Measurements from ENCODE around the gene SPTA1.

The SPTA1 gene

GRCh38 chr1:158652721-158653334 is 33.7 kb downstream of the SPTA1 start:
- DNase-seq (ENCODE audit: insufficient read length, low spot score) (no peak), FAIRE-seq (no peak)
- TF ChIP-seq POLR2A (IDR thresholded peaks at IDR 0.05; ENCODE audit: low read depth, low read length) = no peak

DNA sequence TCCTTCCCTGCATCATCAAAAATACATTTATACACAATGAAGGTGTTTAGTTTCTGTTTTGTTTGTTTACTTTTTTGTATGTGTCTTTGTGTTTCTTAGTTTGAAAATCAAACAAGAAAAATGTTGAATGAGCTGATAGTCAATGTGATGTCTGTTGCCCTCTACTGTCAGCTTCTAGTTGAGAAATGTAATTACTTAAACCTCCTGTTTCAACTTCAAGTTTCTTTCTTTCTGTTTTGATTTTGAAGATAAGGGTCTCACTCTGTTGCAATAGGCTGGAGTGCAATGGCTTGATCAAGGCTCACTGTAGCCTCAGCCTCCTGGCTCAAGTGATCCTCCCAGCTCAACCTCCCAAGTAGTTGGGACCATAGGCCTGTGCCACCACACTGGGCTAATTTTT is 37.5 kb downstream of the SPTA1 start:
- DNase-seq (ENCODE audit: insufficient read length, low spot score) (no peak), FAIRE-seq (no peak)
- TF ChIP-seq POLR2A (IDR thresholded peaks at IDR 0.05; ENCODE audit: low read depth, low read length) = no peak

DNA sequence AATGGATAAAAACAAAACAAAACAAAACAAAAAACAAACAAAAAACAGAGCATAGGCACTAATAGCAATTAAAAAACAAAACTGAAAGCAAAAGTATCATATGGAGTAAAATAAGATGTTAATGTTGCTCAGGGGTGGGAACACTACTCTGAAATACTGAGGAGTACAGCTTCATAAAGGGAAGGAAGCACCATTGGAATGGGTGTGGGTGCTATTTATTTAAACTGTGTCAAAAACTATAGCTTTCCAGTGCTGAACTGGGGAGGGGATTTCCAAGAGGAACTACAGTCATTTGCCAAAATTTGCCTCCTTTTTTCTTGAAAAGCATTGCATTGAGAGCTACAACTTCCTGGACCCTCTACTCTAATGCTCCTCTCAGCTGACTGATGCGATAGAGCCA is 40.0 kb downstream of the SPTA1 start:
- TF ChIP-seq POLR2A (IDR thresholded peaks at IDR 0.05; ENCODE audit: low read depth, low read length) = no peak
- DNase-seq (ENCODE audit: insufficient read length, low spot score) (no peak), FAIRE-seq (no peak)

- DNase-seq (ENCODE audit: insufficient read length, low spot score) = no peak
- no peak for TF ChIP-seq POLR2A (IDR thresholded peaks at IDR 0.05; ENCODE audit: low read depth, low read length)
- no peak for FAIRE-seq
Observed at GRCh38 chr1:158644449-158644848, 42.1 kb downstream of the SPTA1 start.

GRCh38 chr1:158638904-158639303 is 47.6 kb downstream of the SPTA1 start:
- DNase-seq (ENCODE audit: insufficient read length, low spot score) (no peak), FAIRE-seq (no peak)
- TF ChIP-seq POLR2A (IDR thresholded peaks at IDR 0.05; ENCODE audit: low read depth, low read length) = no peak

DNA sequence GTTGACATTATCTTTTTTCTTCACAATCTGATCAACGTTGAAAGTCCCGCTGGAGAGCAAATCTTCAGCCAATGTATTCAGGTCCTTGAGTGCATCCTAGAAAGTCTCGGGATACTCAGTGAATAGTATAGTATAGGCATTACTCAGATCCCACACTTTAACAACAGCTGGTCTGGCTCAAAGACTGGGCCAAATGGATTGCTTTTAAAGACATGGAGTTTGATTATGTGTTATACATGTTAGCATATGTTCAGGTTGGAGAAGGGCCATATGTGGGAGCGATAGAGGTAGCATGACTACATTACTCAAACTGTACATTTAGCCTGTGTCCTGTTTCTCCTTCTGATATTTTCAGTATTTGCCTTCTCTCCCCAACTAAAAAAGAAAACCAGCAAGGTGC is 48.4 kb downstream of the SPTA1 start:
- TF ChIP-seq POLR2A (IDR thresholded peaks at IDR 0.05; ENCODE audit: low read depth, low read length) = no peak
- no peak for DNase-seq (ENCODE audit: insufficient read length, low spot score)
- no peak for FAIRE-seq

GRCh38 chr1:158613764-158614163 is 72.8 kb downstream of the SPTA1 start:
- FAIRE-seq (no peak), DNase-seq (ENCODE audit: insufficient read length, low spot score) (no peak)
- no peak for TF ChIP-seq POLR2A (IDR thresholded peaks at IDR 0.05; ENCODE audit: low read depth, low read length)

DNA sequence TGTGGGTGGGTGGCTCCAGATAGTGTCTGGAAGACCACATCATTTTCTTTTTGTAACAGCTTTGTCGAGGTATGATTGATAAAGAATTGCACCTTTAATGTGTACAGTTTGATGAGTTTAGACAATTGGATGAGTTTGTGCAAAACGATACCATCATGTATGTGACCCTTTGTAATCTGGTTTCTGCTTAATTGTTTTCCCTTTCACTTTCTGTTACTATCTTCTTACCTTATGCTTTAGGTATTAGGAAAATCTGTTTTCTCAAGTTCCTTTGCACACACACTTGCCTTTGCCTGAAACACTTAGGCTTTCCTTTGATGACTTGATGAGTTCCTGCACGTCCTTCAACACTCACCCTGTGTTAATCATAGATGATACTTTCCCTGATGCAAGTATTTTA is 74.6 kb downstream of the SPTA1 start:
- no peak for TF ChIP-seq POLR2A (IDR thresholded peaks at IDR 0.05; ENCODE audit: low read depth, low read length)
- FAIRE-seq = no peak
- DNase-seq (ENCODE audit: insufficient read length, low spot score) = no peak

DNA sequence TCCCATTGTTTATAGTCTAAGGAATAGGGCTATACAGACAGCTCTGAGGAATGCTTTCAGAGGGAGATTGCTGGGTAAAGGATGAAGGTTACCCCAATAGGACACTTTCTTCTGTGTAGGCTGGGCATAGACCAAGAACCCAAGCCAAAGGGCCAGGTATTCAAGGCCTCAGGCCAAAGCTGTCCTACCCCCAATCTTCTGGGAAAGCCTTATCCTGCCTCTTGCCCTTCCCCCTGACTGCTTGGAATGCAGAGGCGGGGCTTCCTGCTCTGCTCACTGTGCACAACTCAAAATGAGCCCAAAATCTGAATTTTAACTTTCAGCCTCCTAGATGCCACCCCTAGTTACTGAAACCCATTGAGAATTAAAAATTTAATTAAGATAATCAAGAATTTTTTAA is 79.2 kb downstream of the SPTA1 start:
- no peak for TF ChIP-seq POLR2A (IDR thresholded peaks at IDR 0.05; ENCODE audit: low read depth, low read length)
- DNase-seq (ENCODE audit: insufficient read length, low spot score) = no peak

GRCh38 chr1:158604968-158605367 is 81.5 kb downstream of the SPTA1 start, which contains the start of gene OR10Z1:
Gene OR10Z1, plus strand, starts transcription at chr1:158605268. Its CDS starts 1,171 bp downstream, at chr1:158606439.
- no peak for TF ChIP-seq POLR2A (IDR thresholded peaks at IDR 0.05; ENCODE audit: low read depth, low read length)
- FAIRE-seq = no peak
- no peak for DNase-seq (ENCODE audit: insufficient read length, low spot score)

More for the DNA sequence above, 79.2 kb downstream of the SPTA1 start:
- FAIRE-seq = no peak

GRCh38 chr1:158600735-158601134 is 85.8 kb downstream of the SPTA1 start:
- DNase-seq (ENCODE audit: insufficient read length, low spot score) (no peak), FAIRE-seq (no peak)
- TF ChIP-seq POLR2A (IDR thresholded peaks at IDR 0.05; ENCODE audit: low read depth, low read length) = no peak

GRCh38 chr1:158586942-158587341 is 99.6 kb downstream of the SPTA1 start:
- DNase-seq (ENCODE audit: insufficient read length, low spot score) (no peak), FAIRE-seq (no peak)
- no peak for TF ChIP-seq POLR2A (IDR thresholded peaks at IDR 0.05; ENCODE audit: low read depth, low read length)

DNA sequence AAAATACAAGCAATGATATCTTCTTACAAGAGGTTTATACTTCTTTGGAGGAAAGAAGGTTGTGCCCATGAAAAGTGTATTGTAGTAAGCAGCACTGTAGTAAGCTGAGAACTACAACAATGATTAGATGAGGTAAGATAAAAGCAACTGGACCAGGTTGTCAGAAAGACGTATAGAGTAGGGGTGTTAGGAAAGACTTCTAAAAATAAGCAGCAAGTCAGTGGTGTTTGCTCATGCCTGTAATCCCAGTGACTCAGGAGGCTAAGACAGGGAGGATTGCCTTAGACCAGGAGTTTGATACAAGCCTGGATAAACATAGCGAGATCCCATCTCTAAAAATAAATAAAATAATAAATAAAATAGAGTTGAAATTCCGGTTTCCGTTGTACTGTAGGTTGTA is 102.6 kb downstream of the SPTA1 start:
- no peak for FAIRE-seq
- TF ChIP-seq POLR2A (IDR thresholded peaks at IDR 0.05; ENCODE audit: low read depth, low read length) = no peak
- no peak for DNase-seq (ENCODE audit: insufficient read length, low spot score)

DNA sequence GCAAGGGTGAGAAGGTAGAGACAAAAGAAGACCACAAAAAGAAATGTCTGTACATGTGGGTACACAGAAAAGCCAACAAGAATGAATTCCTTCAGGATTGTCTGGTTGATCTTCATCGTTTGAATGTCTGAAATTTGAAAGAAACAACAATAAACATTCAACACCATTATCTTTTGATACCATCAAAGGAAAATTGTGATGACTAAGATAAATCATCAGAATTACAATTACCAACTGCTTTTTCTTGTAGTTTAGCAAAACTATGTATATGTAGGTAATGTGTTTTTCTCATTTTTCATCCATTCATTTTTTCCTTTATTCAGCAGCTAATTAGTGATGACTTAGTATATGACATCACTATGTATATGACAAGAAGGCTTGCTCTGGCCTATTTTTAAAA is 106.8 kb downstream of the SPTA1 start, which contains the start of gene OR10X1:
OR10X1 (minus strand) TSS at position 167 of the 400 bp plus-strand sequence; CDS start at position 167, 0 bp downstream.
- TF ChIP-seq POLR2A (IDR thresholded peaks at IDR 0.05; ENCODE audit: low read depth, low read length) = no peak
- DNase-seq (ENCODE audit: insufficient read length, low spot score) (no peak), FAIRE-seq (no peak)

- FAIRE-seq (no peak), DNase-seq (ENCODE audit: insufficient read length, low spot score) (no peak)
- TF ChIP-seq POLR2A (IDR thresholded peaks at IDR 0.05; ENCODE audit: low read depth, low read length) = no peak
Observed at GRCh38 chr1:158577561-158577960, 109.0 kb downstream of the SPTA1 start.

Measured in H54 (cell line).